ENCODE measurements around the gene AFF1. TPM values are rescaled to one million over a fixed set of nuclear protein-coding genes. Genes with fewer than 3 reads are reported as not detected.

The AFF1 gene
- total RNA-seq, 1 experiment from 2014 or later = 52.8 TPM

- intact Hi-C loops (cut with micrococcal nuclease; ENCODE audit: unreplicated experiment) = no loop called here
- no peaks in the 10 kb centered on the region for H3K4me1 ChIP-seq (replicated peaks; ENCODE audit: insufficient read depth)
- H3K9me3 ChIP-seq (ENCODE audit: insufficient read depth, low read depth) = no peaks in the 10 kb centered on the region
- H3F3A ChIP-seq (ENCODE audit: insufficient read depth, low read depth) = no peaks in the 10 kb centered on the region
- TF ChIP-seq EZH2 (IDR thresholded peaks at IDR 0.05; ENCODE audit: low read depth) (no peak), CTCF (conservative IDR thresholded peaks at IDR 0.05) (no peak)
- H4K20me1 ChIP-seq (ENCODE audit: insufficient read depth) = no peaks in the 10 kb centered on the region
- no TSS peak for BruUV-seq (replicated peaks)
- CTCF ChIA-PET = interaction anchor here (0.6 kb wide), 2 partner anchors 222 to 450 kb away, joined by 3 to 5 read pairs; no protein-coding TSS in a partner anchor
- POLR2A ChIA-PET (ENCODE audit: unreplicated experiment) = no interaction called here
- no peak overlapping the region for H3K4me3 ChIP-seq
- H3K79me2 ChIP-seq (ENCODE audit: low read depth) = no peaks in the 10 kb centered on the region
- H2AFZ ChIP-seq = no peak overlapping the region
- H3K27ac ChIP-seq = no peak overlapping the region
- no peaks in the 10 kb centered on the region for H3K27me3 ChIP-seq (ENCODE audit: insufficient read depth, low read depth)
- H3K36me3 ChIP-seq (ENCODE audit: low read depth) = no peaks in the 10 kb centered on the region
- no peak overlapping the region for H3K4me2 ChIP-seq
- H3K9me2 ChIP-seq (ENCODE audit: insufficient read depth) = no peaks in the 10 kb centered on the region
- DNase-seq = no peak
Observed at GRCh38 chr4:87129681-87130080, 194.9 kb downstream of the AFF1 start.

DNA sequence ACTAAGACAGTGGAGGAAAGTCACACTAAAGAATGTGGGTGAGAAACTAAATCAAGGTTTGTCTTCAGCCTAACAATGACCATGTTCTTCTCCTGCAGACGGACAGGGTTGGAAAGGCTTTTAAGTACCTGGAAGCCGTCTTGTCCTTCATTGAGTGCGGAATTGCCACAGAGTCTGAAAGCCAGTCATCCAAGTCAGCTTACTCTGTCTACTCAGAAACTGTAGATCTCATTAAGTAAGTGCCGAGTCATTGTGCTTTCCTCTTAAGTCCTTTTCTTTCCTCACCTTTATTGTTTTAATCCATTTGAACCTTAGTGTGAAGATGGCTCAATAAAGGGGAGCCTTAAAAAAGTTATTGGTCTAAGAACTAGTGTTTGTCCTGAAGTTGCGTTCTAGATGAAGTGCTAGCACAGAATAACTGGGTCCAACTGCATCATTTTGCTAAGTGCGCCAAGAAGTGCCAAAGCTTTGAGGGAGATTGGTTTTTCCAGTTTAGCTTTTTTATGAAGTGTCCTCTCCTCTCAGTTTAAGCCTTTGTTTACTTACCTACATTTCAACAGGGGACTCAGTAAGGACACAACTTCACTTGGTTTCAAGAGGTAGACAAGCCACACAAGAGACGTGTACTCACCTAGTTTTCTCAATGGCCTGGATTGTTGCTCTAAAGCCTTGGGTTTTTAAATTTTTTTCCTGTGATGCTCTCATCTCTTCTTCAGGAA lies 196.3 kb downstream of the AFF1 start:
- no peak overlapping the region for H3K27ac ChIP-seq
- ChIA-PET CTCF (no interaction called here), POLR2A (ENCODE audit: unreplicated experiment) (no interaction called here)
- H3K79me2 ChIP-seq (ENCODE audit: low read depth) = no peaks in the 10 kb centered on the region
- H3K4me3 ChIP-seq = no peak overlapping the region
- BruUV-seq (replicated peaks) = no TSS peak
- no peak overlapping the region for H2AFZ ChIP-seq
- no peak for DNase-seq
- no peaks in the 10 kb centered on the region for H3K9me2 ChIP-seq (ENCODE audit: insufficient read depth)
- no peaks in the 10 kb centered on the region for H4K20me1 ChIP-seq (ENCODE audit: insufficient read depth)
- H3K4me1 ChIP-seq (replicated peaks; ENCODE audit: insufficient read depth) = no peaks in the 10 kb centered on the region
- H3K27me3 ChIP-seq (ENCODE audit: insufficient read depth, low read depth) = no peaks in the 10 kb centered on the region
- H3K36me3 ChIP-seq (ENCODE audit: low read depth) = no peaks in the 10 kb centered on the region
- intact Hi-C loops (cut with micrococcal nuclease; ENCODE audit: unreplicated experiment) = no loop called here
- H3K9me3 ChIP-seq (ENCODE audit: insufficient read depth, low read depth) = no peaks in the 10 kb centered on the region
- no peak overlapping the region for H3K4me2 ChIP-seq
- no peak for TF ChIP-seq EZH2 (IDR thresholded peaks at IDR 0.05; ENCODE audit: low read depth)
- H3F3A ChIP-seq (ENCODE audit: insufficient read depth, low read depth) = no peaks in the 10 kb centered on the region

DNA sequence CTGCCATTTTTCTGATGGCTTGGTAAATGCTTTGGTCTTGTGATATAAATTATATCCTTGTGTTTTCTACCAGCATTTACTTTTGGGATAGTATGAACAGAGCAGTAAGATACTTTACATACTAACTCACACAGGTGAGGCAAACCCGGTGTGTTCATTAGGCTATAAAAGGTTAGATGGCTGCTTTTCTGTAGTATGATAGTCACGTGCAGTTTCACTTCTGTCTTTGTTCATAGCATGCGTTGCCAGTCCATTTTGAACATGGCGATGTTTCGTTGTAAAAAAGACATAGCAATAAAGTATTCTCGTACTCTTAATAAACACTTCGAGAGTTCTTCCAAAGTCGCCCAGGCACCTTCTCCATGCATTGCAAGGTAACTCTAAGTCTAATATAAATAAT lies 197.2 kb downstream of the AFF1 start:
- no peak overlapping the region for H3K27ac ChIP-seq
- TF ChIP-seq CTCF (conservative IDR thresholded peaks at IDR 0.05) (no peak), EZH2 (IDR thresholded peaks at IDR 0.05; ENCODE audit: low read depth) (no peak)
- H3K27me3 ChIP-seq (ENCODE audit: insufficient read depth, low read depth) = no peaks in the 10 kb centered on the region
- no peak for DNase-seq
- no peaks in the 10 kb centered on the region for H3K9me3 ChIP-seq (ENCODE audit: insufficient read depth, low read depth)
- H2AFZ ChIP-seq = no peak overlapping the region
- H3F3A ChIP-seq (ENCODE audit: insufficient read depth, low read depth) = no peaks in the 10 kb centered on the region
- no peaks in the 10 kb centered on the region for H3K36me3 ChIP-seq (ENCODE audit: low read depth)
- BruUV-seq (replicated peaks) = no TSS peak
- no peak overlapping the region for H3K4me2 ChIP-seq
- no peaks in the 10 kb centered on the region for H3K79me2 ChIP-seq (ENCODE audit: low read depth)
- no peaks in the 10 kb centered on the region for H4K20me1 ChIP-seq (ENCODE audit: insufficient read depth)
- ChIA-PET CTCF (no interaction called here), POLR2A (ENCODE audit: unreplicated experiment) (no interaction called here)
- intact Hi-C loops (cut with micrococcal nuclease; ENCODE audit: unreplicated experiment) = no loop called here
- no peaks in the 10 kb centered on the region for H3K4me1 ChIP-seq (replicated peaks; ENCODE audit: insufficient read depth)
- no peaks in the 10 kb centered on the region for H3K9me2 ChIP-seq (ENCODE audit: insufficient read depth)
- no peak overlapping the region for H3K4me3 ChIP-seq

DNA sequence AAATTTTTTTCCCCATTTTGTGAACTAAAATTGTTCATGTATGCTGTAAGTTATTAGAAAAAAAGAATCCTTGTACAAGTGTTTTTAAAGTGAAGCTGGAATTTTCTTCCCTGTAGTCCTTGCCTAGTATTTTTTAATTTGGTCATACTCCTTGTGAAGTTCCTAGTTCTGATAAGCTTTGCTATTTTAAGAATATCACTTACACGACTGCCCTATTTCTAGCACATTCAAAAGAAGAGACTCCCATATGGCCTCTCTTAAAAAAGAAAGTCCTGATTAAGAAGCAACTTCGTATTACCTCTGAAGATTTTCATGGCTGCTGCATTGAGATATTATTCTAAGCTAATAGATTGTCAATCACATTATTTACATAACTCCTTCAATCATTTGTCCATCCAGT lies 198.4 kb downstream of the AFF1 start:
- no peak for DNase-seq
- CTCF ChIA-PET = no interaction called here

More for the DNA sequence above, 198.4 kb downstream of the AFF1 start:
- no peaks in the 10 kb centered on the region for H4K20me1 ChIP-seq (ENCODE audit: insufficient read depth)
- H3K36me3 ChIP-seq (ENCODE audit: low read depth) = no peaks in the 10 kb centered on the region
- intact Hi-C loops (cut with micrococcal nuclease; ENCODE audit: unreplicated experiment) = no loop called here
- POLR2A ChIA-PET (ENCODE audit: unreplicated experiment) = no interaction called here
- H3K27ac ChIP-seq = no peak overlapping the region
- no TSS peak for BruUV-seq (replicated peaks)
- H3F3A ChIP-seq (ENCODE audit: insufficient read depth, low read depth) = no peaks in the 10 kb centered on the region
- H2AFZ ChIP-seq = no peak overlapping the region
- no peak overlapping the region for H3K4me3 ChIP-seq
- no peaks in the 10 kb centered on the region for H3K4me1 ChIP-seq (replicated peaks; ENCODE audit: insufficient read depth)
- no peaks in the 10 kb centered on the region for H3K9me3 ChIP-seq (ENCODE audit: insufficient read depth, low read depth)
- H3K27me3 ChIP-seq (ENCODE audit: insufficient read depth, low read depth) = no peaks in the 10 kb centered on the region
- no peak overlapping the region for H3K4me2 ChIP-seq
- H3K79me2 ChIP-seq (ENCODE audit: low read depth) = no peaks in the 10 kb centered on the region
- no peak for TF ChIP-seq CTCF (conservative IDR thresholded peaks at IDR 0.05)
- TF ChIP-seq EZH2 (IDR thresholded peaks at IDR 0.05; ENCODE audit: low read depth) = no peak
- no peaks in the 10 kb centered on the region for H3K9me2 ChIP-seq (ENCODE audit: insufficient read depth)
